ENCODE results near the gene DHRS9. TPM values are rescaled to one million over a fixed set of nuclear protein-coding genes. Genes with fewer than 3 reads are reported as not detected.

The DHRS9 gene
- total and polyA plus RNA-seq, 9 of the 15 experiments (the other 6 are each of a cell fraction or from before 2014, with no cell fraction given), result 0.27 to 1.7 (median 0.69) TPM

DNA sequence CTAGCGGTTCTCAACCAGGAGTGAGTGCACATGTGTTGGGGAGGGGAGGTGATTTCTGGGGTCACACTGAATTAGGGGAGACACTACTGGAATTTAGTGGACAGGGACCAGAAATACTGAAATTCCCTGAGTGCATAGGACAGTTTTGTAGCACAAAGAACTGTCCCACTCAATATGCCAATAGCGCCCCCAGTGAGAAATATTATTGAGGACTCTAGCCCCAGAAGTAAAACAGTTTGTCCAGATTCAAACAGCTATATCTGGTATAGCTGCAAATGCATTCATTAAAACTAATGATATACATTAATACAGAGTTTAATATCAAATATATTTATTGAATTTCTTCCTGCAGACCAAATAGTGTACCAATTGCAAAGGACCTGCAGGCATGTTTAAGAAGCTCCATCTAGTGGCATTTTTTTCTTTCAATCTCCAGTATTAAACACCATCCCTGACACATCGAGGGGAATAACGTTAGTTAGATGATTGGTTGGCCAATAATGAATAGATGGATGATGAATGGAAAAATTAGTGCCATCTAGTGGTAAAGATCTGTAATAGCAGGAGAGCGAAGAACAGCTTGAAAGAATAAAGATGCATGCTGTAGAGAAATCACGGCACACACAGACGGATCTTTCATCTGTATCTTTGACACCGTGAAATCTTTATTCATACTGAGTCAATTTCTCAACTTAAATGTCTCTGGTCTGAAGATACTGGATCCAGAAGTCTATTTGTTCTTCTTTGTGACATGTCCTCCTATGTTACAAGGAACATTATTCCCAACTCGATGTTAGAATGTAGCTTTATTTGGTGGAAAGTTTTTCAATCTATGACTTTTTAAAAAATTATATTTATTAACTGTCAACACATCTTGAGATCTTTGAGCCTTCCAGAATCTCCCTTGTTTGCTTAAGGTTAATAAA lies 62.5 kb downstream of the DHRS9 start (continued):
- TF ChIP-seq, protein P1, sequence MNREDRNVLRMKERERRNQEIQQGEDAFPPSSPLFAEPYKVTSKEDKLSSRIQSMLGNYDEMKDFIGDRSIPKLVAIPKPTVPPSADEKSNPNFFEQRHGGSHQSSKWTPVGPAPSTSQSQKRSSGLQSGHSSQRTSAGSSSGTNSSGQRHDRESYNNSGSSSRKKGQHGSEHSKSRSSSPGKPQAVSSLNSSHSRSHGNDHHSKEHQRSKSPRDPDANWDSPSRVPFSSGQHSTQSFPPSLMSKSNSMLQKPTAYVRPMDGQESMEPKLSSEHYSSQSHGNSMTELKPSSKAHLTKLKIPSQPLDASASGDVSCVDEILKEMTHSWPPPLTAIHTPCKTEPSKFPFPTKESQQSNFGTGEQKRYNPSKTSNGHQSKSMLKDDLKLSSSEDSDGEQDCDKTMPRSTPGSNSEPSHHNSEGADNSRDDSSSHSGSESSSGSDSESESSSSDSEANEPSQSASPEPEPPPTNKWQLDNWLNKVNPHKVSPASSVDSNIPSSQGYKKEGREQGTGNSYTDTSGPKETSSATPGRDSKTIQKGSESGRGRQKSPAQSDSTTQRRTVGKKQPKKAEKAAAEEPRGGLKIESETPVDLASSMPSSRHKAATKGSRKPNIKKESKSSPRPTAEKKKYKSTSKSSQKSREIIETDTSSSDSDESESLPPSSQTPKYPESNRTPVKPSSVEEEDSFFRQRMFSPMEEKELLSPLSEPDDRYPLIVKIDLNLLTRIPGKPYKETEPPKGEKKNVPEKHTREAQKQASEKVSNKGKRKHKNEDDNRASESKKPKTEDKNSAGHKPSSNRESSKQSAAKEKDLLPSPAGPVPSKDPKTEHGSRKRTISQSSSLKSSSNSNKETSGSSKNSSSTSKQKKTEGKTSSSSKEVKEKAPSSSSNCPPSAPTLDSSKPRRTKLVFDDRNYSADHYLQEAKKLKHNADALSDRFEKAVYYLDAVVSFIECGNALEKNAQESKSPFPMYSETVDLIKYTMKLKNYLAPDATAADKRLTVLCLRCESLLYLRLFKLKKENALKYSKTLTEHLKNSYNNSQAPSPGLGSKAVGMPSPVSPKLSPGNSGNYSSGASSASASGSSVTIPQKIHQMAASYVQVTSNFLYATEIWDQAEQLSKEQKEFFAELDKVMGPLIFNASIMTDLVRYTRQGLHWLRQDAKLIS (CRISPR knock-in tag; IDR thresholded peaks at IDR 0.05), result no peak; the same call in 1 of the 2 replicates
- TF ChIP-seq ZZZ3 (IDR thresholded peaks at IDR 0.05), result no peak
- no peak for TF ChIP-seq ZNF707 (CRISPR knock-in tag; conservative IDR thresholded peaks at IDR 0.05)
- TF ChIP-seq BHLHE40 (IDR thresholded peaks at IDR 0.05; ENCODE audit: low read length), result no peak
- TF ChIP-seq ARHGAP35 (IDR thresholded peaks at IDR 0.05; ENCODE audit: partially characterized antibody), result no peak
- TF ChIP-seq, protein P2, sequence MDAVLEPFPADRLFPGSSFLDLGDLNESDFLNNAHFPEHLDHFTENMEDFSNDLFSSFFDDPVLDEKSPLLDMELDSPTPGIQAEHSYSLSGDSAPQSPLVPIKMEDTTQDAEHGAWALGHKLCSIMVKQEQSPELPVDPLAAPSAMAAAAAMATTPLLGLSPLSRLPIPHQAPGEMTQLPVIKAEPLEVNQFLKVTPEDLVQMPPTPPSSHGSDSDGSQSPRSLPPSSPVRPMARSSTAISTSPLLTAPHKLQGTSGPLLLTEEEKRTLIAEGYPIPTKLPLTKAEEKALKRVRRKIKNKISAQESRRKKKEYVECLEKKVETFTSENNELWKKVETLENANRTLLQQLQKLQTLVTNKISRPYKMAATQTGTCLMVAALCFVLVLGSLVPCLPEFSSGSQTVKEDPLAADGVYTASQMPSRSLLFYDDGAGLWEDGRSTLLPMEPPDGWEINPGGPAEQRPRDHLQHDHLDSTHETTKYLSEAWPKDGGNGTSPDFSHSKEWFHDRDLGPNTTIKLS (IDR thresholded peaks at IDR 0.05; ENCODE audit: borderline replicate concordance, low read depth), result no peak
- no peak for TF ChIP-seq ZBTB1 (CRISPR knock-in tag; IDR thresholded peaks at IDR 0.05; ENCODE audit: borderline replicate concordance, low read depth)
- no peak for TF ChIP-seq ZC3H8 (IDR thresholded peaks at IDR 0.05)
- peak; percentile 35; the same call in 1 of the 2 replicates for TF ChIP-seq ARID2 (IDR thresholded peaks at IDR 0.05)
- TF ChIP-seq NFE2L1 (tag; IDR thresholded peaks at IDR 0.05; ENCODE audit: borderline replicate concordance, low read depth), result no peak
- TF ChIP-seq STAT5A (IDR thresholded peaks at IDR 0.05; ENCODE audit: borderline replicate concordance, low read length), result no peak
- no peak for TF ChIP-seq MCM3 (IDR thresholded peaks at IDR 0.05)
- TF ChIP-seq ZC3H4 (CRISPR knock-in tag; IDR thresholded peaks at IDR 0.05; ENCODE audit: borderline replicate concordance), result no peak
- no peak for TF ChIP-seq E2F8 (IDR thresholded peaks at IDR 0.05; ENCODE audit: low read depth, partially characterized antibody)
- TF ChIP-seq MEF2A (IDR thresholded peaks at IDR 0.05; ENCODE audit: control insufficient read depth, low read depth, low read length), result no peak
